Dedifferentiated amniotic fluid mesenchymal stem cell (primary cell): ENCODE measurements around the gene DCAF4L1.

Experiments
- DNase-seq: peaks from one replicate; pipeline ENCODE4 v3.0.0-alpha.2; 2016; ENCODE audit errors: extremely low spot score

Gene DCAF4L1

DNA sequence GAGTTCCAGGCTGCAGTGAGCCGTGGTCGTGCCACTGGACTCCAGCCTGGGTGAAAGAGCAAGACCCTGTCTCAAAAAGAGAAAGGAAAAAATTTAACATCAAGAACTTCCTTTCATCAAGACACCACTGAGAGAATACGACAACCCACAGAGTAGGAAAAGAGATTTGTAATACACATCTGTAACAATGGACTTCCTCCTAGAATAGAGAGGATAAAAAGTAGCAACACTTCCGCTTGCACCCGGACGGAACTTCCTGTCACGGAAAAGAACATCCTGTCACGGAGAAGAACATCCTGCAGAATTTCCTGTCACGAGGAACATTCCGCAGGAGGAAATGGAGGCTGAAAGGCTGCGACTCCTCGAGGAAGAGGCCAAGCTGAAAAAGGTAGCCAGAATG lies at the start of gene DCAF4L1:
Gene DCAF4L1, plus strand, starts transcription at position 301 of the 400 bp plus-strand sequence. Its CDS starts 37 bp downstream, at position 338.
- no peak for DNase-seq

- no peak for DNase-seq
Measured at GRCh38 chr4:41932988-41933387, 48.6 kb upstream of the DCAF4L1 start.

- DNase-seq, result no peak
Measured at GRCh38 chr4:41933997-41934503, 47.5 kb upstream of the DCAF4L1 start.

- DNase-seq, result no peak
Measured at GRCh38 chr4:41934514-41934900, 47.0 kb upstream of the DCAF4L1 start.

GRCh38 chr4:41934901-41935651 lies 46.5 kb upstream of the DCAF4L1 start, which contains the start of gene TMEM33:
TSS of gene TMEM33 (plus strand) at chr4:41935429. CDS start at chr4:41935485, 56 bp downstream.
- peak; percentile 70 for DNase-seq

- no peak for DNase-seq
Measured at GRCh38 chr4:41935652-41936021, 45.9 kb upstream of the DCAF4L1 start.

DNA sequence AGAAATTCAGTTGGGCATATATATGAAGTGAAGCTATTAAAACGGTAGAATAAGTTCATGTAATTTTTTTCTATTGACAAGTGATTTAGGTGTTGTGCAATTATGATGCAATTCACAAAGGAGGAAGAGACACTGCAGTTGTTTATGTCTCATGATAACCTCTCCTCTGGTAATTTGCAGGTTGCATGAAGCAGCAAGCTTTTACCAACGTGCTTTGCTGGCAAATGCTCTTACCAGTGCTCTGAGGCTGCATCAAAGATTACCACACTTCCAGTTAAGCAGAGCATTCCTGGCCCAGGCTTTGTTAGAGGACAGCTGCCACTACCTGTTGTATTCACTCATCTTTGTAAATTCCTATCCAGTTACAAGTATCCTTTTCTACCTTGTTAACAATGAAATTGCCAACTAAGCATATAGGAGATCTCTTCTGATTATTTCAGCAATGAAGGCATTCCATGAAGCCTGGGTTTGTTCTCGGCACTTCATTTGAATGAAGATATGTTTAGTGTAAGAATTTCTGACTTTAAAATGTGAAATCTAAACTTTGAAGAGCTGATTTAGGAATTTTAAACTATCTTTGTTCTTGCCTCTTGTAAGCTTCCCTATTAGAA lies 42.4 kb upstream of the DCAF4L1 start:
- no peak for DNase-seq

DNA sequence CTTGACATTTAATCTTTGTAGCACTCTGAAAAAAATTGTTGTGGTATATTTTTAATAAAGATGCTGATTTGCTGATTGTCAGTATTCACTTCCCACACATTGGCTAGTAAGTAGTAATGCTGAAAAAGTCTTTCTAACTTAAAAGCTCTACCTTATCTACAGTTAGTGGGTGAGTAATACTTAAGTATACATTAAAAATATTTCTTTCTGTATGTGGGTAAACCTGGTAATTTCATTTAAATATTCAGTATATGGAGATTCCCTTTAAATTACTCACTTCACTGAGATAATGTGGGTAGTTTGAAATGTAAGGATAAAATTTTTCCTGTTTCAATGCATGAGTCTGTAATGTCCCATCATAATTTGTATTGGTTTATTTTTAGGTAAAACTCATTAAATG lies 40.7 kb upstream of the DCAF4L1 start:
- DNase-seq, result no peak

GRCh38 chr4:41943506-41943905 lies 38.0 kb upstream of the DCAF4L1 start:
- DNase-seq, result no peak

DNA sequence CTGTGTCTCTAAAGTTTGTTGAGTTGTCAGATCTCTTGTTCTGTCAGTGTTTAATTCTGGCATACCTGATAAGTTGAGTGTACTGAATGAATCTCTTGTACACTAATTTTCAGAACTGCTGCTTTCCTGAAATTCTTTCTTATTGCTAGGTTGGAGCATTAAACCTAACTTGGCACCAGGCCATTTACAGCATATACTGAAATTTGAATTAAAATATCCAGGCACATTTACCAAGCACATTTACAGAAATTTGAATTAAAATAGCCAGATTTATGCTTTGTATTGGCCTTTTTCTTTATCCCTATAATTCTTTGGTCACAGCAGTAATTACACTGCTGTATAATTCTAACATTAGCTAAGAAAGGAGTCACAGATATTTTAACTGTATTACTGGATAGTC lies 37.5 kb upstream of the DCAF4L1 start:
- no peak for DNase-seq

- no peak for DNase-seq
Measured at GRCh38 chr4:41949531-41949930, 32.0 kb upstream of the DCAF4L1 start.

GRCh38 chr4:41957634-41958033 lies 23.9 kb upstream of the DCAF4L1 start:
- DNase-seq, result no peak

- no peak for DNase-seq
Measured at GRCh38 chr4:41963105-41963504, 18.5 kb upstream of the DCAF4L1 start.

DNA sequence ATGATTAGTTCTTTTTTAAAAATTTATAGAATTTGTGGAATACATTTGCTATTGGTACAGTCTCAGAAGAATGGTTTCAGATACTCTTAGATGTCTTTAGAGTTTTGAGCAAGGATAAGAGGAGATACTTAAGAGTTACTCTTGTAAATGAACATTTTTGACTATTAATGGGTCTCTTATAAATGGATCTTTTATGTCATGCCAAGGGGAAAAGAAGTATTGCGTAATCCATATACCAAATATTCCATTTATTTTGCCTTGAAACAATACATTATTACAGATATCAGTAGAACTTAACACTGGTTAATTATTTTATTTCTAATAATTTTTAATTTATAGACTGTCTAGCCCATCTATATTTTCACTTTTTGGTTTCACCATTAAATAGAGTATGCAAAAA lies 17.2 kb upstream of the DCAF4L1 start:
- no peak for DNase-seq

DNA sequence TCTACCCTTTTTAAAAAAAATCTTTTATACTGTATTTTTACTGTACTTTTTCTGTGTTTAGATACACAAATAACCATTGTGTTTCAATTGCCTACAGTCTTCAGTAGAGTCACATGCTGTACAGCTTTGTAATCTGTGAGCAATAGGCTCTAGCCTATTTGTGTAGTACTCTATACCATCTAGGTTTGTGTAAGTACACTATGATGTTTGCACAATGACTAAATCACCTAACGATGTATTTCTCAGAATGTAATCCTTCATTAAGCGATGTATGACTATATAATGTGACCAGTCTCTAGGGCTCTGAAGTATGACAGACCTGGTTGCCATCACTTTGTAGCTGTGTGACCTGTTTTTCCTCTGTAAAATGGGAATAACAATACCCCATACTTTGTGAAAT lies 14.2 kb upstream of the DCAF4L1 start:
- DNase-seq, result no peak

DNA sequence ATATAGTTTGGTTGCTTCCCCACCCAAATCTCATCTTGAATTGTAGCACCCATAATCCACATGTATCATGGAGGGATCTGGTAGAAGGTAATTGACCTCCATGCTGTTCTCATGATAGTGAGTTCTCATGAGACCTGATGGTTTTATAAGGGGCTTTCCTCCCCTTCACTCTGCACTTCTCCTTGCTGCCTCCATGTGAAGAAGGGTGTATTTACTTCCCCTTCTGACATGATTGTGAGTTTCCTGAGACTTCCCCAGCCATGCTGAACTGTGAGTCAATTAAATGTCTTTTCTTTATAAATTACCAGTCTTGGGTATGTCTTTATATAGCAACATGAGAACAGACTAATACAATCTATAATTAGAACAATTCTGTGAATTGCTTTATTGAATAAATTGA lies 11.9 kb upstream of the DCAF4L1 start:
- DNase-seq, result no peak

GRCh38 chr4:41975341-41975740 lies 6.2 kb upstream of the DCAF4L1 start:
- no peak for DNase-seq

- DNase-seq, result no peak
Measured at GRCh38 chr4:41976775-41977516, 4.6 kb upstream of the DCAF4L1 start.

- no peak for DNase-seq
Measured at GRCh38 chr4:41977709-41978108, 3.8 kb upstream of the DCAF4L1 start.

DNA sequence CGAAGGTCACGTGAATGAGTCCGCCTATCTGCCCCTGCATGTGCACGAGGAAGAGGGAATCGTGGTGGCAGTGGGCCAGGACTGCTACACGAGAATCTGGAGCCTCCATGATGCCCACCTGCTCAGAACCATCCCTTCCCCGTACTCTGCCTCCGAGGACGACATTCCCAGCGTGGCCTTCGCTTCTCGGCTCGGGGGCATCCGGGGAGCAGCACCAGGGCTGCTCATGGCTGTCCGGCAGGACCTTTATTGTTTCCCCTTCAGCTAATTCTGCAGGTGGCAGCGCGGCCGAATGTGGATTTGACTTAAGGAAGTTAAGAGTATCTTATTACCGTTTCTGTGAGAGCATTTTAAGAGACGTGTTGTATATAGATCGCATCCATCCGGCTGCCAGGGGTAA lies 1.2 kb downstream of the DCAF4L1 start:
- no peak for DNase-seq

GRCh38 chr4:41985151-41985550 lies 3.6 kb downstream of the DCAF4L1 start:
- DNase-seq, result no peak

DNA sequence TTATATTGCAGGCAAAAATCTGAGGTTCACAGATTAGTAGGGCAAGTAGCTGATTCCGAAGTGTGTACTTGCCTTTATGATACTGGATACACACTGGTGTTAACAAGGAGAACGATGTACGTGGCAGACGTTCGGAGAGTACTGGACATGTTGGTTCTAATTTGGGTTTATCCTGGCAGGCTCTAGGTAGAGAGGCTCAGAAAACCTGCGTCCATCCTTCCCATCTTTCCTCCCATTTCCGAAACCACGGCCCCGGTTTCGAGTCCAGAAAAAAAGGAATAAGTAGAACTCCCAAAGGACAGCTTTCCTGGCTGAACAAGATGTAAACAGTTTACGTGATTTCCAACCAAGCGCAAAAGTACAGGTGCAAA lies 8.4 kb downstream of the DCAF4L1 start:
- DNase-seq, result no peak
